Measurements from ENCODE around the gene MYRFL. TPM values are rescaled to one million over a fixed set of nuclear protein-coding genes. Genes with fewer than 3 reads are reported as not detected.

Gene MYRFL
- total RNA-seq, 2 experiments from 2014 or later = not detected

DNA sequence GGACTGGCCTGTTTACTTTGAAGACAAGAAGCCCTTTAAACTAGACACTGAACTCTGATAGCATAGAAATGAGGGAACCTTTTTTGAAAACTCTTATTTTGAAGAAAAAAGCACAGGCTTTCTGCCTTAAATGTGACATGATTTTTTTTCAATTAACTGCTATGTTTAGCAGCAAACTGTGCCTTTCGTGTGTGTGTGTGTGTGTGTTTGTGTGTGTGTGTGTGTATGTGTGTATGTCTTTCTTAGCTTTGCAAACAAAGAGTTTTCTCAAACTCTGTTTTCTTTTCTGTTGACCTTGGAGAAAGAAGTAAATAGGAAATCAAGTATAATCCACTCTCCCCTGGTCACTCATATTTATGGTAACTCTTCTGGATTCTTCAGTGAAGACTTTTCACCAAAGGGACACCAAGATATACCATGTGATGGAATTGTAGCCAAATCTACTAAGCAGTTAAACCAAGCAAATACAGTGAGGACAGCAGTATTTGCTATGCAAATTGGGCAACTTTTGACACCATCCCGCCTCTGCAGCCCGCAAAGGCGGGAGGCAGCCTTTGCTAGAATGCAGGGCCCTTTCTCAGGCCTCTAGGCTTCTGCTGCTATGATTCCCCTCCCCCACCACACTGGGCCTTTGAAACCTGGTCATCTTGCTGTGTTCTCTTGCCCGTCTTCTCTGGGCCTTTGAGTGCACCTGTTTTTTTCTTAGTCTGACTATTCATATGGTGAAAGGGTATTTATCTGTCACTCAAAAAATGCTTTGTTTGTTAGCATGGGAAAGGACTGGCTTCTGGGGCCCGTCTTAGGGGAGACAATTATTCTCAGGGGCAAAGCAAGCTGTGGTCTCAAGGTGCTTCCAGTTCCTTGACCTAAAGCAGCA lies 107.9 kb downstream of the MYRFL start:
- Mint-ChIP-seq H3K27ac (no peak overlapping the region), H3K4me1 (no peaks in the 10 kb centered on the region), H3K36me3 (ENCODE audit: low read depth) (no peaks in the 10 kb centered on the region), H3K9me3 (no peaks in the 10 kb centered on the region), H3K27me3 (peaks cover 2% of the 10 kb centered on the region), H3K4me3 (no peak overlapping the region)
- ChIA-PET CTCF (no interaction called here), POLR2A (no interaction called here)
- DNase-seq = no peak

DNA sequence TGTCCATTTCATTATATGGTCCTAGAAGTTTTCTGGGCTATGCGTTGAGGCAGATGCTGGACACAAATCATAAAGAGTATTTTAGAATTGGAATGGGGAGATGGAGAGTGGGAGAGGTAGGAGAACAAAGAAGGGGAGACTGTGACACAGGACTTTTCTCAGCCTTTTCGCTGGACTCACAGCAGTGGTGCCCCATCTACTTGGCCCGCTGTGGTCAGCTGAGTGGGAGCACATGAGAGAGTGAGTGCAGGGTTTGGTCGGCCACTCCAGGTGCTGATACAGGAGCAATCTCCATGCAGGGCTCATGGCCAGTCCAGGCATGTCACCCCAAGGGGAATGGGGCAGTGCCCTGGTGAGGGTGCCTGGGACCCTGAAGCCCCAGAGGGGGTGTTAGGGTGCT lies 109.0 kb downstream of the MYRFL start:
- no peak for DNase-seq
- Mint-ChIP-seq H3K27ac (no peak overlapping the region), H3K4me1 (no peaks in the 10 kb centered on the region), H3K36me3 (ENCODE audit: low read depth) (no peaks in the 10 kb centered on the region), H3K9me3 (no peaks in the 10 kb centered on the region), H3K27me3 (peaks cover 2% of the 10 kb centered on the region), H3K4me3 (no peak overlapping the region)
- CTCF ChIA-PET = no interaction called here
- POLR2A ChIA-PET = no interaction called here

GRCh38 chr12:69935651-69936100 lies 110.6 kb downstream of the MYRFL start:
- no peaks in the 10 kb centered on the region for H3K9me3 Mint-ChIP-seq
- no peak overlapping the region for H3K27ac Mint-ChIP-seq
- no peak overlapping the region for H3K4me3 Mint-ChIP-seq
- ChIA-PET CTCF (no interaction called here), POLR2A (no interaction called here)
- no peaks in the 10 kb centered on the region for H3K4me1 Mint-ChIP-seq
- H3K27me3 Mint-ChIP-seq = no peaks in the 10 kb centered on the region
- no peaks in the 10 kb centered on the region for H3K36me3 Mint-ChIP-seq (ENCODE audit: low read depth)
- no peak for DNase-seq

- Mint-ChIP-seq H3K36me3 (ENCODE audit: low read depth) (no peaks in the 10 kb centered on the region), H3K27me3 (no peaks in the 10 kb centered on the region), H3K9me3 (no peaks in the 10 kb centered on the region), H3K27ac (no peak overlapping the region), H3K4me3 (no peak overlapping the region), H3K4me1 (no peaks in the 10 kb centered on the region)
- POLR2A ChIA-PET = no interaction called here
- CTCF ChIA-PET = no interaction called here
- no peak for DNase-seq
Measured at GRCh38 chr12:69936214-69936731, 111.2 kb downstream of the MYRFL start.

- DNase-seq = no peak
- no peaks in the 10 kb centered on the region for H3K4me1 Mint-ChIP-seq
- no peaks in the 10 kb centered on the region for H3K27me3 Mint-ChIP-seq
- no peaks in the 10 kb centered on the region for H3K9me3 Mint-ChIP-seq
- H3K36me3 Mint-ChIP-seq (ENCODE audit: low read depth) = no peaks in the 10 kb centered on the region
- no peak overlapping the region for H3K27ac Mint-ChIP-seq
- ChIA-PET CTCF (no interaction called here), POLR2A (no interaction called here)
- no peak overlapping the region for H3K4me3 Mint-ChIP-seq
Measured at GRCh38 chr12:69936766-69937165, 111.7 kb downstream of the MYRFL start.

GRCh38 chr12:69947123-69947522 lies 122.1 kb downstream of the MYRFL start:
- DNase-seq = no peak
- Mint-ChIP-seq H3K27ac (no peak overlapping the region), H3K4me3 (no peak overlapping the region), H3K4me1 (no peaks in the 10 kb centered on the region), H3K27me3 (peaks cover 2% of the 10 kb centered on the region), H3K36me3 (ENCODE audit: low read depth) (no peaks in the 10 kb centered on the region), H3K9me3 (no peaks in the 10 kb centered on the region)
- ChIA-PET CTCF (no interaction called here), POLR2A (no interaction called here)

GRCh38 chr12:69947897-69948296 lies 122.9 kb downstream of the MYRFL start:
- Mint-ChIP-seq H3K4me3 (no peak overlapping the region), H3K27ac (no peak overlapping the region), H3K36me3 (ENCODE audit: low read depth) (no peaks in the 10 kb centered on the region), H3K27me3 (peaks cover 2% of the 10 kb centered on the region), H3K9me3 (no peaks in the 10 kb centered on the region), H3K4me1 (no peaks in the 10 kb centered on the region)
- CTCF ChIA-PET = no interaction called here
- DNase-seq = no peak
- POLR2A ChIA-PET = no interaction called here

GRCh38 chr12:69948851-69949250 lies 123.8 kb downstream of the MYRFL start:
- CTCF ChIA-PET = no interaction called here
- Mint-ChIP-seq H3K9me3 (no peaks in the 10 kb centered on the region), H3K27ac (no peak overlapping the region), H3K4me3 (no peak overlapping the region), H3K27me3 (peaks cover 4% of the 10 kb centered on the region), H3K4me1 (no peaks in the 10 kb centered on the region), H3K36me3 (ENCODE audit: low read depth) (no peaks in the 10 kb centered on the region)
- no peak for DNase-seq
- POLR2A ChIA-PET = no interaction called here

DNA sequence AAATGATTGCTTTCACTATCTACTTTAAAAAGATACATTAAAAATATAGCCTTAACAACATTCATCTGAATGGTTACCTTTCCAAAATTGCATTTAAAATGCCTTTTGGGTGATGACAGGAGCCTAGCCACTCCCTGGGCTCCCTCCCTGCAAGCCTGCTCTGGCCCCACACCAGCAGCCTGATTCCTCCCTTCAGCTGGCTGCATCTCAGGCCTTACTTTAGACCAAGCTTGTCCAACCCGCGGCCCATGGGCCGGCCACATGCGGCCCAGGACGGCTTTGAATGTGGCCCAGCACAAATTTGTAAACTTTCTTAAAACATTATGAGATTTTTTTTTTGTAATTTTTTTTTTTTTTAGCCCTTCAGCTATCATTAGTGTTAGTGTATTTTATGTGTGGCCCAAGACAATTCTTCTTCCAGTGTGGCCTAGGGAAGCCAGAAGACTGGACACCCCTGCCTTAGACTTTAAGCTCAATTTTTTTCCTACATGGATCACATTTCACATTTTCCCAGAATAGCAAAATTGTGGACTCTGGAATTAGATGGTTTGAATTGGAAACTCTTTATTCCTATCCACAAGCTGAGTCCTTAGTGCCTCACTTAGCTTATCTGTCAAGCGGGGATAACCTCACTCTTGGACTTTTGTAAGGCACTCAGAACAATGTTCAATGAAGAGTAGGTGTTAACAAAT lies 124.4 kb downstream of the MYRFL start:
- Mint-ChIP-seq H3K27me3 (peaks cover 4% of the 10 kb centered on the region), H3K4me3 (no peak overlapping the region), H3K4me1 (no peaks in the 10 kb centered on the region), H3K9me3 (no peaks in the 10 kb centered on the region), H3K27ac (no peak overlapping the region), H3K36me3 (ENCODE audit: low read depth) (no peaks in the 10 kb centered on the region)
- CTCF ChIA-PET = no interaction called here
- DNase-seq = no peak
- POLR2A ChIA-PET = no interaction called here

GRCh38 chr12:69951108-69951507 lies 126.1 kb downstream of the MYRFL start:
- no peak for DNase-seq
- ChIA-PET CTCF (no interaction called here), POLR2A (no interaction called here)
- no peaks in the 10 kb centered on the region for H3K4me1 Mint-ChIP-seq
- H3K27ac Mint-ChIP-seq = no peak overlapping the region
- H3K36me3 Mint-ChIP-seq (ENCODE audit: low read depth) = no peaks in the 10 kb centered on the region
- H3K4me3 Mint-ChIP-seq = no peak overlapping the region
- H3K9me3 Mint-ChIP-seq = no peaks in the 10 kb centered on the region
- peaks cover 4% of the 10 kb centered on the region for H3K27me3 Mint-ChIP-seq

- H3K9me3 Mint-ChIP-seq = no peaks in the 10 kb centered on the region
- no peaks in the 10 kb centered on the region for H3K4me1 Mint-ChIP-seq
- H3K27me3 Mint-ChIP-seq = peaks cover 6% of the 10 kb centered on the region
- no peak for DNase-seq
- H3K4me3 Mint-ChIP-seq = no peak overlapping the region
- H3K36me3 Mint-ChIP-seq (ENCODE audit: low read depth) = no peaks in the 10 kb centered on the region
- no peak overlapping the region for H3K27ac Mint-ChIP-seq
- POLR2A ChIA-PET = no interaction called here
- CTCF ChIA-PET = interaction anchor here (0.6 to 0.7 kb wide), 2 partner anchors 88 to 341 kb away, joined by 3 read pairs; no protein-coding TSS in a partner anchor
Measured at GRCh38 chr12:69952890-69953289, 127.9 kb downstream of the MYRFL start.

GRCh38 chr12:69961246-69961645 lies 136.2 kb downstream of the MYRFL start:
- CTCF ChIA-PET = no interaction called here
- Mint-ChIP-seq H3K27me3 (peaks cover 3% of the 10 kb centered on the region), H3K4me1 (no peaks in the 10 kb centered on the region)

GRCh38 chr12:69966409-69966808 lies 141.4 kb downstream of the MYRFL start:
- Mint-ChIP-seq H3K27ac (no peak overlapping the region), H3K4me1 (no peaks in the 10 kb centered on the region), H3K36me3 (ENCODE audit: low read depth) (no peaks in the 10 kb centered on the region), H3K27me3 (no peaks in the 10 kb centered on the region), H3K9me3 (no peaks in the 10 kb centered on the region), H3K4me3 (no peak overlapping the region)
- DNase-seq = no peak
- POLR2A ChIA-PET = no interaction called here
- CTCF ChIA-PET = no interaction called here

More at GRCh38 chr12:69961246-69961645, 136.2 kb downstream of the MYRFL start:
- no peak overlapping the region for H3K4me3 Mint-ChIP-seq
- no peak for DNase-seq
- POLR2A ChIA-PET = no interaction called here
- H3K9me3 Mint-ChIP-seq = no peaks in the 10 kb centered on the region
- H3K36me3 Mint-ChIP-seq (ENCODE audit: low read depth) = no peaks in the 10 kb centered on the region
- H3K27ac Mint-ChIP-seq = no peak overlapping the region

Data from activated CD4-positive, alpha-beta T cell treated with anti-CD3 and anti-CD28 coated beads, Interleukin-2, amount 10 ng/mL, durations not matched to agents 7 days and 5 days (primary cell).